Measurements from ENCODE around the gene EN2. TPM values are rescaled to one million over a fixed set of nuclear protein-coding genes. Genes with fewer than 3 reads are reported as not detected.
A peak's percentile ranks its signal among the peaks of the same experiment; 100 is the strongest.

The EN2 gene
- total RNA-seq, 4 donors from 2014 or later: 0.21 to 0.56 (median 0.34) TPM; not detected in 1

- 3% methylated on average over 8 of the region's 98 CpGs for WGBS
- peak overlapping the region; percentile 57 for H3K4me3 ChIP-seq
- H3K27me3 ChIP-seq: peaks cover 97% of the 10 kb centered on the region
- DNase-seq (ENCODE audit: low spot score in 2 of 2): no peak
- H3K36me3 ChIP-seq: no peaks in the 10 kb centered on the region
- H3K27ac ChIP-seq: no peak overlapping the region
- no peaks in the 10 kb centered on the region for H3K9me3 ChIP-seq
- TF ChIP-seq, protein P1, sequence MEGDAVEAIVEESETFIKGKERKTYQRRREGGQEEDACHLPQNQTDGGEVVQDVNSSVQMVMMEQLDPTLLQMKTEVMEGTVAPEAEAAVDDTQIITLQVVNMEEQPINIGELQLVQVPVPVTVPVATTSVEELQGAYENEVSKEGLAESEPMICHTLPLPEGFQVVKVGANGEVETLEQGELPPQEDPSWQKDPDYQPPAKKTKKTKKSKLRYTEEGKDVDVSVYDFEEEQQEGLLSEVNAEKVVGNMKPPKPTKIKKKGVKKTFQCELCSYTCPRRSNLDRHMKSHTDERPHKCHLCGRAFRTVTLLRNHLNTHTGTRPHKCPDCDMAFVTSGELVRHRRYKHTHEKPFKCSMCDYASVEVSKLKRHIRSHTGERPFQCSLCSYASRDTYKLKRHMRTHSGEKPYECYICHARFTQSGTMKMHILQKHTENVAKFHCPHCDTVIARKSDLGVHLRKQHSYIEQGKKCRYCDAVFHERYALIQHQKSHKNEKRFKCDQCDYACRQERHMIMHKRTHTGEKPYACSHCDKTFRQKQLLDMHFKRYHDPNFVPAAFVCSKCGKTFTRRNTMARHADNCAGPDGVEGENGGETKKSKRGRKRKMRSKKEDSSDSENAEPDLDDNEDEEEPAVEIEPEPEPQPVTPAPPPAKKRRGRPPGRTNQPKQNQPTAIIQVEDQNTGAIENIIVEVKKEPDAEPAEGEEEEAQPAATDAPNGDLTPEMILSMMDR (IDR thresholded peaks at IDR 0.05): no peak
- TF ChIP-seq POLR2A (IDR thresholded peaks at IDR 0.05): no peak
- TF ChIP-seq EP300 (IDR thresholded peaks at IDR 0.05): no peak
- no peak for TF ChIP-seq POLR2AphosphoS5 (IDR thresholded peaks at IDR 0.05)
- H3K4me1 ChIP-seq: peaks cover 51% of the 10 kb centered on the region
These were observed 302 bp upstream of the EN2 start for GRCh38 chr7:155457544-155458110.

DNA sequence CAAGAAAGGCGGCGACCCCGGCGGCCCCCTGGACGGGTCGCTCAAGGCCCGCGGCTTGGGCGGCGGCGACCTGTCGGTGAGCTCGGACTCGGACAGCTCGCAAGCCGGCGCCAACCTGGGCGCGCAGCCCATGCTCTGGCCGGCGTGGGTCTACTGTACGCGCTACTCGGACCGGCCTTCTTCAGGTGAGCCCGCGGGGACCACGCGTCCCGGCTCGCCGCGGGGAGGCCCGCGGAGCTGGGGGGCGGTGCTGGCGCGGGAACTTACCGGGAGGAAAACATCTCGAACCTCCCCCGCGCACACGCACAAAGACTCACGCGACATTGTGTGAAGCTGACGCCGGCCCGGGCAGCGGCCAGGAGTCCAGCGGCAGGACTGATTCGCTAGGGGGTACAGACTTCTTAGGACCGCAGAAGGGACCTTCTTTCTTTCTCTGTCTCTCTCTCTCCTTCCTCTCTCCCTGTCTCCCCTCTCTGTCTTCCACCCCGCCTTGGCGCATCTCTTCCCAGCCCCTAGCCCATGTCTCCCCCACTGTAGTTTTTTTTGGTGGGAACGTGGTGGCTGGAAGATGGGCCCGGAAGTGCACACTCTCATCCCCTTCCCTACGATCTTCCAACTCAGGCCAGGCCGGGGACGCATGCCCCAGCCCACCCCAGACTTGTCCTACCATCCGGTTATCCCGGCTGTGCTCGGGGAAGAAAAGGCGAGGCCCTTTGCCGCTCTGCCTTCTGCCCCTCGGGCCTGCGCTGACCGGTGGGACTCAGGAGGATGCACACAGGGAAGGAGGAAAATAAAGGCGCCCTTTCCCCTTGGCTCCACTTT, 1.2 kb downstream of the EN2 start:
- TF ChIP-seq POLR2AphosphoS5 (IDR thresholded peaks at IDR 0.05) (no peak), EP300 (IDR thresholded peaks at IDR 0.05) (no peak), POLR2A (IDR thresholded peaks at IDR 0.05) (no peak)
- TF ChIP-seq, protein P1 (IDR thresholded peaks at IDR 0.05): no peak
- Histone ChIP-seq H3K4me3 (peak overlapping the region; percentile 48), H3K27me3 (peaks cover 96% of the 10 kb centered on the region), H3K4me1 (peaks cover 45% of the 10 kb centered on the region), H3K9me3 (no peaks in the 10 kb centered on the region), H3K36me3 (no peaks in the 10 kb centered on the region), H3K27ac (no peak overlapping the region)
- 2% methylated on average over 40 of the region's 68 CpGs for WGBS
- no peak for DNase-seq (ENCODE audit: low spot score in 2 of 2)

GRCh38 chr7:155459700-155460461, 2.0 kb downstream of the EN2 start:
- Histone ChIP-seq H3K4me3 (no peak overlapping the region), H3K27me3 (peaks cover 96% of the 10 kb centered on the region), H3K27ac (no peak overlapping the region), H3K4me1 (peaks cover 37% of the 10 kb centered on the region), H3K36me3 (no peaks in the 10 kb centered on the region), H3K9me3 (no peaks in the 10 kb centered on the region)
- TF ChIP-seq POLR2A (IDR thresholded peaks at IDR 0.05) (no peak), POLR2AphosphoS5 (IDR thresholded peaks at IDR 0.05) (no peak), EP300 (IDR thresholded peaks at IDR 0.05) (no peak)
- TF ChIP-seq, protein P1 (IDR thresholded peaks at IDR 0.05): no peak
- WGBS: 16% methylated on average over 23 of the region's 34 CpGs
- DNase-seq (ENCODE audit: low spot score in 2 of 2): no peak

DNA sequence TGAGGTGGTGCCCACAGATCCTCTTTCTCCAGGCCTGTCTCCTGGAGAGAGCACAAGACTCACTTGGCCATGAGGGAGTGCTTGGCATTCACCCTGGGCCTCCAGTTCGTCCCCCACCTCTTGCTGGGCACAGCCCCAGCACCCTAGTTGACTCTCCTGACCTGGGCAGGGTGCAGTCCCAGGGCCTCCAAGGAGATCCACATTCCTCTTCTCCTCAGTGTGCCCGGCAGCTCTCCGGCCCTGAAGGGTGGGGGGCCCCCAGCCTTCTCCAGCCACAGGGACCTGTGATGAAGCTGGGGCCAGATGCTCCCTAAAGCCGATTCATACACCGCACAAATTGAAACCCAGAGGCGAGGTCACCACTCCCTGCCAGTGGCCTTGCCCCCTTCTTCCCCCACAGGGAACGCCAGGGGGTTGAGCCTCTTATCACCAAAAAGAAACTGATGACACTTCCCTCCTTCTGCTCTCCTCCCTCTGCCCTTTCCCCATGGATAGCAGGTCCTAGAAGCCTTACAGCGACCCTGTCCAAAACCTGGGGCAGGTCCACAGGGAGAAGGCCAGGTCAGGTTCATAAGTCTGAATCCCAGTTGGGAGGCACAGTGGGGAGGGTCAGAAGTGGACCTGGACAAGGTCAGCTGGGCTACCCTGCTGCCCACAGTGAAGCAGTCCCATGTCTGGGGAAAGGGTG, 3.1 kb downstream of the EN2 start:
- peaks cover 35% of the 10 kb centered on the region for H3K4me1 ChIP-seq
- no peaks in the 10 kb centered on the region for H3K9me3 ChIP-seq
- H3K27me3 ChIP-seq: peaks cover 96% of the 10 kb centered on the region
- 27% methylated on average over 8 of the region's 8 CpGs for WGBS
- no peak for TF ChIP-seq POLR2AphosphoS5 (IDR thresholded peaks at IDR 0.05)
- TF ChIP-seq, protein P1 (IDR thresholded peaks at IDR 0.05): no peak
- TF ChIP-seq POLR2A (IDR thresholded peaks at IDR 0.05): no peak
- no peak for TF ChIP-seq EP300 (IDR thresholded peaks at IDR 0.05)
- DNase-seq (ENCODE audit: low spot score in 2 of 2): no peak
- H3K27ac ChIP-seq: no peak overlapping the region
- no peaks in the 10 kb centered on the region for H3K36me3 ChIP-seq
- no peak overlapping the region for H3K4me3 ChIP-seq

Data from suprapubic skin (tissue), 4 donors.